HUES64 (cell line): ENCODE results near the gene PRH2.

Experiments used
- H3K27ac ChIP-seq: 2 replicates; pipeline ENCODE4 v1.7.0; 2013; ENCODE audit warnings: low read depth, low read length, inconsistent platforms
- H3K27me3 ChIP-seq: 2 replicates; pipeline ENCODE4 v1.6.1; 2013; ENCODE audit warnings: mild to moderate bottlenecking, low read length; ENCODE audit not compliant: insufficient read depth
- H3K36me3 ChIP-seq: 2 replicates; pipeline ENCODE4 v1.6.1; 2013; ENCODE audit warnings: mild to moderate bottlenecking, low read length; ENCODE audit not compliant: insufficient read depth
- H3K4me1 ChIP-seq: 2 replicates; pipeline ENCODE4 v1.6.1; 2013; ENCODE audit warnings: mild to moderate bottlenecking, low read length, moderate library complexity; ENCODE audit not compliant: insufficient read depth
- H3K4me3 ChIP-seq: 2 replicates; pipeline ENCODE4 v1.5.1; 2013; ENCODE audit warnings: mild to moderate bottlenecking, low read length, moderate library complexity
- H3K9ac ChIP-seq: 2 replicates; pipeline ENCODE4 v1.6.1; 2013; ENCODE audit warnings: mild to moderate bottlenecking, low read depth, low read length
- H3K9me3 ChIP-seq: 2 replicates; pipeline ENCODE4 v1.6.1; 2013; ENCODE audit warnings: low read depth, low read length; ENCODE audit not compliant: insufficient read depth
- WGBS: fragments of 150-250, 120-280 bp; methylation state at CpG from one replicate; pipeline ENCODE4 v1.1.7; 2013; ENCODE audit warnings: missing lambda C conversion rate; 5-methylcytosine and 5-hydroxymethylcytosine counted together

The PRH2 gene

GRCh38 chr12:10959804-10960203 is 30.8 kb downstream of the PRH2 start:
- Histone ChIP-seq H3K27ac (no peak overlapping the region), H3K4me3 (no peak overlapping the region), H3K27me3 (no peaks in the 10 kb centered on the region), H3K9me3 (peaks cover 9% of the 10 kb centered on the region; the same call in 1 of the 2 replicates), H3K4me1 (no peaks in the 10 kb centered on the region), H3K36me3 (no peaks in the 10 kb centered on the region), H3K9ac (no peak overlapping the region)
- WGBS: 97% methylated on average over 2 of the region's 2 CpGs

GRCh38 chr12:10960211-10960610 is 31.2 kb downstream of the PRH2 start:
- H3K27me3 ChIP-seq: no peaks in the 10 kb centered on the region
- no peak overlapping the region for H3K27ac ChIP-seq
- no peaks in the 10 kb centered on the region for H3K4me1 ChIP-seq
- H3K4me3 ChIP-seq: no peak overlapping the region
- no peaks in the 10 kb centered on the region for H3K36me3 ChIP-seq
- 98% methylated on average over 4 of the region's 4 CpGs for WGBS
- no peak overlapping the region for H3K9ac ChIP-seq
- H3K9me3 ChIP-seq: peaks cover 8% of the 10 kb centered on the region; the same call in 1 of the 2 replicates

- Histone ChIP-seq H3K4me3 (no peak overlapping the region), H3K4me1 (no peaks in the 10 kb centered on the region), H3K27me3 (no peaks in the 10 kb centered on the region), H3K36me3 (no peaks in the 10 kb centered on the region), H3K9me3 (no peaks in the 10 kb centered on the region), H3K27ac (no peak overlapping the region), H3K9ac (no peak overlapping the region)
- no CpG with 5 or more reads among the region's 1 CpG for WGBS
Measured at GRCh38 chr12:10965476-10965875, 36.4 kb downstream of the PRH2 start.

- no peak overlapping the region for H3K9ac ChIP-seq
- H3K4me3 ChIP-seq: no peak overlapping the region
- no peak overlapping the region for H3K27ac ChIP-seq
- no peaks in the 10 kb centered on the region for H3K9me3 ChIP-seq
- H3K4me1 ChIP-seq: no peaks in the 10 kb centered on the region
- no peaks in the 10 kb centered on the region for H3K36me3 ChIP-seq
- no peaks in the 10 kb centered on the region for H3K27me3 ChIP-seq
Measured at GRCh38 chr12:10966314-10966713, 37.3 kb downstream of the PRH2 start.

- H3K4me1 ChIP-seq: no peaks in the 10 kb centered on the region
- H3K27ac ChIP-seq: no peak overlapping the region
- 87% methylated on average over 2 of the region's 2 CpGs for WGBS
- H3K9me3 ChIP-seq: no peaks in the 10 kb centered on the region
- H3K4me3 ChIP-seq: no peak overlapping the region
- H3K36me3 ChIP-seq: no peaks in the 10 kb centered on the region
- H3K9ac ChIP-seq: no peak overlapping the region
- no peaks in the 10 kb centered on the region for H3K27me3 ChIP-seq
Measured at GRCh38 chr12:10967409-10967808, 38.4 kb downstream of the PRH2 start.

- no peaks in the 10 kb centered on the region for H3K27me3 ChIP-seq
- H3K36me3 ChIP-seq: no peaks in the 10 kb centered on the region
- H3K9me3 ChIP-seq: no peaks in the 10 kb centered on the region
- no peak overlapping the region for H3K4me3 ChIP-seq
- WGBS: 94% methylated on average over 15 of the region's 15 CpGs
- H3K27ac ChIP-seq: no peak overlapping the region
- H3K4me1 ChIP-seq: 0 out of 2 replicates have a peak, but pooled peaks cover 3% of the 10 kb centered on the region
- H3K9ac ChIP-seq: no peak overlapping the region
Measured at GRCh38 chr12:10968765-10969456, 39.9 kb downstream of the PRH2 start.

GRCh38 chr12:10974965-10975364 is 45.9 kb downstream of the PRH2 start:
- Histone ChIP-seq H3K27me3 (no peaks in the 10 kb centered on the region), H3K27ac (no peak overlapping the region), H3K9me3 (no peaks in the 10 kb centered on the region), H3K36me3 (no peaks in the 10 kb centered on the region), H3K4me3 (no peak overlapping the region), H3K4me1 (peaks cover 35% of the 10 kb centered on the region), H3K9ac (no peak overlapping the region)
- 89% methylated on average over 2 of the region's 3 CpGs for WGBS

GRCh38 chr12:10982244-10982643 is 53.2 kb downstream of the PRH2 start:
- Histone ChIP-seq H3K9ac (no peak overlapping the region), H3K27me3 (no peaks in the 10 kb centered on the region), H3K27ac (no peak overlapping the region), H3K36me3 (no peaks in the 10 kb centered on the region), H3K4me1 (peaks cover 8% of the 10 kb centered on the region; the same call in 1 of the 2 replicates), H3K9me3 (no peaks in the 10 kb centered on the region), H3K4me3 (no peak overlapping the region)
- WGBS: 94% methylated on average over 5 of the region's 5 CpGs
